ENCODE measurements around the gene FABP6.

Gene FABP6

GRCh38 chr5:160268121-160268520 is 38.8 kb downstream of the FABP6 start:
- Histone ChIP-seq H3K4me3 (ENCODE audit: low read depth, low read length) (no peak overlapping the region), H3K36me3 (ENCODE audit: control insufficient read depth in 2 of 2, insufficient read depth in 1 of 2, low read length in 2 of 2) (no peaks in the 10 kb centered on the region), H3K27ac (ENCODE audit: extremely low read depth, low read depth, low read length) (no peak overlapping the region), H3K9me3 (ENCODE audit: control insufficient read depth, insufficient read depth, low read depth, low read length) (no peaks in the 10 kb centered on the region), H3K4me1 (ENCODE audit: control insufficient read depth, insufficient read depth, low read length) (no peaks in the 10 kb centered on the region)
- TF ChIP-seq ZBTB48 (tag by site-specific recombination; IDR thresholded peaks at IDR 0.05) (no peak), ZNF558 (tag by site-specific recombination; IDR thresholded peaks at IDR 0.05) (no peak), EGR2 (tag by site-specific recombination; IDR thresholded peaks at IDR 0.05; ENCODE audit: low read depth) (no peak), ZNF624 (tag by site-specific recombination; IDR thresholded peaks at IDR 0.05) (no peak), ZXDB (tag by site-specific recombination; IDR thresholded peaks at IDR 0.05) (no peak), SP3 (tag by site-specific recombination; IDR thresholded peaks at IDR 0.05) (no peak), ZNF16 (tag by site-specific recombination; IDR thresholded peaks at IDR 0.05; ENCODE audit: low read depth) (no peak), ZNF843 (tag by site-specific recombination; IDR thresholded peaks at IDR 0.05) (no peak), ZNF366 (tag by site-specific recombination; conservative IDR thresholded peaks at IDR 0.05) (no peak), ZNF488 (tag by site-specific recombination; IDR thresholded peaks at IDR 0.05) (no peak), ZNF658 (tag by site-specific recombination; IDR thresholded peaks at IDR 0.05) (no peak), SP7 (tag by site-specific recombination; IDR thresholded peaks at IDR 0.05) (no peak), TCF7L2 (IDR thresholded peaks at IDR 0.05; ENCODE audit: borderline replicate concordance, low read depth, low read length) (no peak)
- ChIA-PET CTCF (no interaction called here), POLR2A (no interaction called here)

DNA sequence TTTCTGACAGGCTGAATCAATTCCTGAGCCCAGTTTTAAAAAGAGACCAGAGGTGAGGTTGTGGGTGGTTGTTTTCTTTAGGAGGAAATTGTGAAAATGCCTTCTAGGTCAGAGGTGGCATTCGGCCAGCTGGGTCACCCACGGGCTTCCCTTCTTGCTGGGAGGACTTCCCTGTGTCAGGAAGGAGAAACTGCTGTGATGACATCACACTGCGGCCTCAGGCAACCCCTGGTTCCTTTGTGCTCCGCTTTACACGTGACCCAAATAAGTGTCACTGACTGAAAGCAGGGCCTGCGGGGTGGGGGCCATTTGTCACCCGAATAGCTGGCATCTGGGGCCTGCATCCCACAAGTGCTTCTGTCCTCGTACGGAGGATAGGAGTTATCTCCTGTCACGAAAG is 39.7 kb downstream of the FABP6 start:
- Histone ChIP-seq H3K27ac (ENCODE audit: extremely low read depth, low read depth, low read length) (no peak overlapping the region), H3K36me3 (ENCODE audit: control insufficient read depth in 2 of 2, insufficient read depth in 1 of 2, low read length in 2 of 2) (no peaks in the 10 kb centered on the region), H3K4me3 (ENCODE audit: low read depth, low read length) (no peak overlapping the region), H3K9me3 (ENCODE audit: control insufficient read depth, insufficient read depth, low read depth, low read length) (no peaks in the 10 kb centered on the region), H3K4me1 (ENCODE audit: control insufficient read depth, insufficient read depth, low read length) (no peaks in the 10 kb centered on the region)
- TF ChIP-seq ZNF626 (tag by site-specific recombination; IDR thresholded peaks at IDR 0.05) (no peak), ZNF311 (tag by site-specific recombination; IDR thresholded peaks at IDR 0.05; ENCODE audit: borderline replicate concordance) (no peak), TCF7L2 (IDR thresholded peaks at IDR 0.05; ENCODE audit: borderline replicate concordance, low read depth, low read length) (no peak), ZNF175 (tag by site-specific recombination; IDR thresholded peaks at IDR 0.05) (no peak), ZNF768 (tag by site-specific recombination; IDR thresholded peaks at IDR 0.05) (no peak), ZNF629 (tag by site-specific recombination; IDR thresholded peaks at IDR 0.05) (peak; percentile 44; the same call in 1 of the 2 replicates), HOXA7 (CRISPR knock-in tag; IDR thresholded peaks at IDR 0.05; ENCODE audit: borderline replicate concordance) (no peak), ZNF610 (tag by site-specific recombination; IDR thresholded peaks at IDR 0.05; ENCODE audit: borderline replicate concordance) (no peak), SCRT1 (tag by site-specific recombination; IDR thresholded peaks at IDR 0.05; ENCODE audit: borderline replicate concordance) (no peak), ZNF670 (tag by site-specific recombination; IDR thresholded peaks at IDR 0.05; ENCODE audit: low read depth) (no peak), ZFHX2 (tag by site-specific recombination; conservative IDR thresholded peaks at IDR 0.05) (peak; percentile 62), ZNF174 (tag by site-specific recombination; IDR thresholded peaks at IDR 0.05) (no peak), ZNF366 (tag by site-specific recombination; conservative IDR thresholded peaks at IDR 0.05) (peak; percentile 26; the same call in 1 of the 2 replicates), EGR2 (tag by site-specific recombination; IDR thresholded peaks at IDR 0.05; ENCODE audit: low read depth) (peak; percentile 51; the same call in 1 of the 2 replicates), ZNF132 (tag by site-specific recombination; IDR thresholded peaks at IDR 0.05; ENCODE audit: borderline replicate concordance) (no peak), ATF2 (tag by site-specific recombination; IDR thresholded peaks at IDR 0.05; ENCODE audit: low read depth) (peak; percentile 30; the same call in 1 of the 2 replicates)
- TF ChIP-seq, protein P1, sequence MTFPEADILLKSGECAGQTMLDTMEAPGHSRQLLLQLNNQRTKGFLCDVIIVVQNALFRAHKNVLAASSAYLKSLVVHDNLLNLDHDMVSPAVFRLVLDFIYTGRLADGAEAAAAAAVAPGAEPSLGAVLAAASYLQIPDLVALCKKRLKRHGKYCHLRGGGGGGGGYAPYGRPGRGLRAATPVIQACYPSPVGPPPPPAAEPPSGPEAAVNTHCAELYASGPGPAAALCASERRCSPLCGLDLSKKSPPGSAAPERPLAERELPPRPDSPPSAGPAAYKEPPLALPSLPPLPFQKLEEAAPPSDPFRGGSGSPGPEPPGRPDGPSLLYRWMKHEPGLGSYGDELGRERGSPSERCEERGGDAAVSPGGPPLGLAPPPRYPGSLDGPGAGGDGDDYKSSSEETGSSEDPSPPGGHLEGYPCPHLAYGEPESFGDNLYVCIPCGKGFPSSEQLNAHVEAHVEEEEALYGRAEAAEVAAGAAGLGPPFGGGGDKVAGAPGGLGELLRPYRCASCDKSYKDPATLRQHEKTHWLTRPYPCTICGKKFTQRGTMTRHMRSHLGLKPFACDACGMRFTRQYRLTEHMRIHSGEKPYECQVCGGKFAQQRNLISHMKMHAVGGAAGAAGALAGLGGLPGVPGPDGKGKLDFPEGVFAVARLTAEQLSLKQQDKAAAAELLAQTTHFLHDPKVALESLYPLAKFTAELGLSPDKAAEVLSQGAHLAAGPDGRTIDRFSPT (tag by site-specific recombination; IDR thresholded peaks at IDR 0.05): no peak
- TF ChIP-seq, protein P2, sequence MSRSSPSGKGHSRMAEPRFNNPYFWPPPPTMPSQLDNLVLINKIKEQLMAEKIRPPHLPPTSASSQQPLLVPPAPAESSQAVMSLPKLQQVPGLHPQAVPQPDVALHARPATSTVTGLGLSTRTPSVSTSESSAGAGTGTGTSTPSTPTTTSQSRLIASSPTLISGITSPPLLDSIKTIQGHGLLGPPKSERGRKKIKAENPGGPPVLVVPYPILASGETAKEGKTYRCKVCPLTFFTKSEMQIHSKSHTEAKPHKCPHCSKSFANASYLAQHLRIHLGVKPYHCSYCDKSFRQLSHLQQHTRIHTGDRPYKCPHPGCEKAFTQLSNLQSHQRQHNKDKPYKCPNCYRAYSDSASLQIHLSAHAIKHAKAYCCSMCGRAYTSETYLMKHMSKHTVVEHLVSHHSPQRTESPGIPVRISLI (tag by site-specific recombination; IDR thresholded peaks at IDR 0.05): no peak
- ChIA-PET POLR2A (no interaction called here), CTCF (no interaction called here)
